Hematopoietic multipotent progenitor cell treated with erythropoietin and hydrocortisone succinate and interleukin-3 and kit ligand, for 4 days (in vitro differentiated cells): ENCODE results near the gene ZNF275.
"Not testable (repeated sequence)": the region's sequence is repeated elsewhere in the genome, so short reads cannot be mapped to it uniquely, and the experiment has no call there.

Experiments
- DNase-seq: peaks from one replicate; pipeline ENCODE4 v3.0.0-alpha.2; 2015

ZNF275 gene

GRCh38 chrX:153388722-153389459, 54.9 kb downstream of the ZNF275 start:
- no peak for DNase-seq

GRCh38 chrX:153389460-153389768, 55.5 kb downstream of the ZNF275 start:
- not testable (repeated sequence) for DNase-seq

DNA sequence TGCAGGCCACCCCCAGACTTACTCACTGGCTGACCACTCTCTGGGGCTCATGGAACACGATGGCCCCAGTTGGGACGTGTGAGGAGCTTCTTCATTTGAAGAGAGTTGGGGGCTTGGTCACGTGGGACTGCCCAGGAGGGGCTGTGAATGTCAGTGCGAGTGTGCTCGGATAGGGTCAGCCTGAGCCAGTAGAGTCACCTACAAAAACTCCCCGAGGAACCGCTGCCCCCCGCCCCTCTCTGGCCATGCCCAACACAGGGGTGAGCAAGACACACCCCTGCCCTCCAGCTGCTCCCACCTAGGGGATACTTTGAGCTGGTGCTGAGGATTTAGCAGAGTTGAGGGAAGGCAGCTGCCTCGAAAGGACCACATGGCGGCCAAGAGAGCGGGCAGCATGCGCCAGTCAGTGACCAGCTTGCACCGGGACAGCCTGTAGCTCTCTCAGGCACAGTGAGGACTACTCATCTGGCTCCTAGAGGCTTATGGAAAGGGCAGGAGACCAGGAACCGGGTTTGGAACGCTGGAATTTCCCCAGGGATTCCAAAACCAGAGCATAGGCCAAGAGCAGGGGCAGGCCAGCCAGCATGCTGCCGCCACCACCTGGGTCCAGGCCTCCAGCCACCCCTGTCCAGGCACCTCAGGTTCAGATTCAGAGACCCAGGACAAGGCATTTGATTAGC, 58.8 kb downstream of the ZNF275 start:
- no peak for DNase-seq

DNA sequence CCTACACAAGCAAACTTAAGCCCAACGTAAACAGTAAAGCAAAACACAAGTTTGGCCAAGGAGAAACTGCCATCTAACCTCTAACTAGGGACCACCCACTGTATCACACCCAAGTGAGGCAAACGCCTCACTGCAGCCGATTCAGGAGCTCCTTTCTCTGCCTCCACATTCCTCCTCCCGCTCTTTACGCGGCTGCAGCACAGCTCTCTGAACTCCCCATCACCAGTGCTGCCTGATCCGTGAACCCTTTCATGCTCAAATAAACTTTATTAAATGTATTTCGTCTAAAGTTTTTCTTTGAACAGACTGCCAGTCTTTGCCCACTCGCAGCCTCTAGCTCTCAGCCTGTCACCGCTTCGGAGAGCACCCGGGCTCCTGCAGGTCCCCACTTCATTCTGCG, 60.7 kb downstream of the ZNF275 start:
- no peak for DNase-seq

DNA sequence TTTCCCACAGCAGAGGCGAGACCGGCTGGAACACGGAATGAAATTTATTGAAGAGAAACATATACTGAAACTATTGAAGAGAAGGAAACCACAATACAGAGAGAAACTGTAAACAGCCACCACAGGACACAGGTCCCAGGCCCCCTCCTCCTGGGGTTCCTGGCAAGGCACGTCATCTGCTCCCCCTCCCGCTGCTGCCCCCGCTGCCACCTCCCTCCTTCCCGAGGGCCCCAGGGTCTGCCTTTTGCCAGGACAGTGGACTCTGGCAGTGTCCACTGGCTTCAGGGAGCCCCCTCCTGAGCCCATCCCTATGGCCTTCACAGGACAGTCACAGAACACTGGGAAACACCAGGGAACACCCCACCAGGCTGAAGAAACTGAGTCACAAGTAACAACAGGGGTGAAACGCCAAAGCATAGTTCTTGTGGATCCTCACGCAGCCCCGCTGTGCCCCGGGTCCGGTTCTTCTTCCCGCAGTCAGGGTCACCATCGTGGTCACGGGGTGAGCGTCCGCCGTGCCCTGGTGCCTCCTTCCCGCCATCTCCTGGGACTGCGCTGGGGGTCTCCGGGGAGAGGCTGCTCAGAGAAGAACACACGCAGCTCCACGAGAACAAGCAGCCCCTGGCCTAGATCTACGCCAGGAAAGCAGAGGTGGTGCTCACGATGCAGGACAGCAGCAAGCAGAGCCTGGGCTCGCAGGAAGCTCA, 61.8 kb downstream of the ZNF275 start:
- DNase-seq: no peak

- DNase-seq: no peak
Observed at GRCh38 chrX:153396320-153397195, 62.6 kb downstream of the ZNF275 start.

DNA sequence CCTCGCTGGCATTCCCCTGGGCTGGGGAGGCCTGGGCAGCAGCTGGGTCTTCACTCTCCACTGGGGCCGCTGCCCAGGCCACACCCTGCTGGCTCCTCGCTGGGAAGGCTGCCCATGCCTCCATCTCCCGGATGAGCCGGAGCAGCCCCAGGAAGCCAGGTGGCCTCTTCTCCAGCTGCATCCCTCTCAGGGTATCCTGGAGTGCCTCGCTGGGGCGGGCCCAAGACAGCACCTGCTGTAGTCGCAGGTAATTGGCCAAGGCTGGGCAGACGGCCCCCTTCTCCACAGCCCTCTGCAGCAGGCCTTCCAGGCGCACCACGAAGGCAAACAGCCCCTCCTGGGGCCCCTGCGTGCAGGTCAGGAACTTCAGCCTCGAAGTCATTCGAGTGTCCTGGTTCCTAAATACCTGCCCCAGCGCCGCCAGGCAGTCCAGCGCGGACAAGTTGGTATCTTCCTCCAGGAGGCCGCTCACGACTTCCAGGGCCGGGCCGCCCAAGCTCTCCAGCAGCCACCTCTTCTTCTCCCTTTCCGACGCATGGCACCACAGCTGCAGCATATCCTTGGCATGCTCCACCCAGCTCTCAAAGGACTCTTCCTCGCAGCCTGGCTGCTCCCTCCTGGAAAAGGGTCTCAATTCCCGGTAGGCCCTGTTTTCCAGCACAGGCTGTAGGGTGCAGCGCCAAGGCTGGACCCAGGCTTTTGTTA, 63.5 kb downstream of the ZNF275 start:
- no peak for DNase-seq

GRCh38 chrX:153398275-153398960, 64.5 kb downstream of the ZNF275 start:
- DNase-seq: no peak

- peak; percentile 66 for DNase-seq
Observed at GRCh38 chrX:153400146-153401132, 66.5 kb downstream of the ZNF275 start.

DNA sequence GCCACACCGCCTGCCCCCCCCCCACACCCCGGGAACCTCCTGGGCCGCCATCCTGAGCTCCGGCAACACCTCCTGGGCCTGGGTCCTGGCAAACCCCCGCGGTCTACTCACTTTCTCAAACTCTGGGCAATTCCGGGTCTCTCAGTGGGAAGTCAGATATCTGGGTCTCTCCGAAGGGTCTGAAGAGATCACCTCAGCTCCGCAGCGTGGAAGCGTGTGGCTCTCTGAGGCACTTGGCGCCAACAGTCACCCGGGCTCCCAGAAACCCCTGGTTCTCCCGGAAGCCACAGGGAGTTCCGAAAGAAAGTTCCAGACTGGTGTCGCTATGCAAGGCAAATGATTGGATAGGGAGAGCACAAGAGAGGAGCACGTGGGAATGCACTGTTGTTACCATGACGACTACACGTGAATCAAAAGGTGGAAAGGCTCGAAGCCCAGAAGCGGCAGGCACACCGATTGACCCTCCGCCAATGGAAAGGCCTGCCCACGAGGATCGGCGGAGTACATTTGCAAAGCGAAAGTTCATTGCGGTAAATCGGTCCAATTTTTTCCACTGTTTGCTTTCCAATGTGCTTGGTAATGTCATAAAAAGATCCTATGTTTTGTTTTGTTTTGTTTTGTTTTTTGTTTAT, 67.3 kb downstream of the ZNF275 start, which contains the start of gene PNMA6E:
PNMA6E (minus strand) TSS at position 218 of the 632 bp plus-strand sequence. CDS start 2,501 bp downstream, outside the sequence.
- no peak for DNase-seq
